K562 (cell line): ENCODE measurements around the gene CRADD. TPM values are rescaled to one million over a fixed set of nuclear protein-coding genes. Genes with fewer than 3 reads are reported as not detected.
A peak's percentile ranks its signal among the peaks of the same experiment; 100 is the strongest.

Experiments used
- AFF4 ChIP-seq: sonication (generic); formaldehyde crosslinking; IDR thresholded peaks from 2 replicates; pipeline ENCODE4 v1.8.0; 2023; ENCODE audit warnings: mild to moderate bottlenecking, missing genetic modification reagents
- CXXC5 ChIP-seq: fragments of 250-450 bp; sonication (Bioruptor Pico); IDR thresholded peaks from 2 replicates; pipeline ENCODE4 v1.8.0; 2022; ENCODE audit warnings: inconsistent platforms, mild to moderate bottlenecking, moderate library complexity
- HDAC6 ChIP-seq: IDR thresholded peaks from 2 replicates; pipeline ENCODE4 v1.6.1; 2012; ENCODE audit warnings: low read depth, mild to moderate bottlenecking, control low read depth, inconsistent platforms, low read length, moderate library complexity
- HMG20B ChIP-seq: fragments of 250-450 bp; sonication (Bioruptor Pico); IDR thresholded peaks from 2 replicates; pipeline ENCODE4 v1.5.0; 2021; ENCODE audit warnings: mild to moderate bottlenecking
- HNRNPK ChIP-seq: fragments of 200-400 bp; formaldehyde crosslinking; IDR thresholded peaks from one replicate; pipeline ENCODE4 v1.6.1; 2018; ENCODE audit warnings: mild to moderate bottlenecking, low read depth, low read length; ENCODE audit not compliant: poor library complexity, severe bottlenecking
- KDM1A ChIP-seq, 2 experiments: fragments of 450-650 bp; IDR thresholded peaks; 2 replicates each; pipeline ENCODE4 v1.6.1; 2016; ENCODE audit warnings: mild to moderate bottlenecking in 2 of 2
- MNT ChIP-seq, 2 experiments: fragments of 450-650 bp; conservative IDR thresholded peaks; 2 replicates each; pipeline ENCODE4 v1.6.1; 2017; ENCODE audit warnings: mild to moderate bottlenecking in 2 of 2, moderate library complexity in 2 of 2
- MTF1 ChIP-seq: fragments of 250-450 bp; sonication (Bioruptor Pico); IDR thresholded peaks from 2 replicates; pipeline ENCODE4 v1.9.0; 2021; ENCODE audit warnings: moderate library complexity, mild to moderate bottlenecking, inconsistent platforms, borderline replicate concordance
- PHF20 ChIP-seq: fragments of 450-650 bp; IDR thresholded peaks from 2 replicates; pipeline ENCODE4 v1.6.1; 2018; ENCODE audit not compliant: partially characterized antibody
- POLR3G ChIP-seq: IDR thresholded peaks from 2 replicates; pipeline ENCODE4 v1.6.1; 2011; ENCODE audit not compliant: insufficient read length, insufficient replicate concordance; ENCODE audit errors: extremely low read depth
- PYGO2 ChIP-seq: fragments of 450-650 bp; IDR thresholded peaks from 2 replicates; pipeline ENCODE4 v1.6.1; 2016; ENCODE audit warnings: mild to moderate bottlenecking, missing genetic modification characterization, moderate library complexity, missing compliant biosample characterization
- RBM17 ChIP-seq: fragments of 200-400 bp; formaldehyde crosslinking; IDR thresholded peaks from 2 replicates; pipeline ENCODE4 v1.6.1; 2017; ENCODE audit warnings: low read depth, mild to moderate bottlenecking, low read length, borderline replicate concordance
- SIN3B ChIP-seq: fragments of 450-650 bp; IDR thresholded peaks from 2 replicates; pipeline ENCODE4 v1.6.1; 2017; ENCODE audit warnings: low read depth, mild to moderate bottlenecking, moderate library complexity
- SMAD4 ChIP-seq: fragments of 250-450 bp; sonication (Bioruptor Pico); conservative IDR thresholded peaks from 2 replicates; pipeline ENCODE4 v1.8.0; 2021; ENCODE audit warnings: inconsistent platforms, mild to moderate bottlenecking, moderate library complexity
- SNRNP70 ChIP-seq: fragments of 200-400 bp; formaldehyde crosslinking; optimal IDR thresholded peaks from 2 replicates; pipeline ENCODE3; 2017; ENCODE audit warnings: low read depth, low read length
- ZBTB17 ChIP-seq: fragments of 450-650 bp; formaldehyde crosslinking; IDR thresholded peaks from 2 replicates; pipeline ENCODE4 v1.4.0; 2020; ENCODE audit warnings: mild to moderate bottlenecking
- ZBTB2 ChIP-seq: fragments of 450-650 bp; IDR thresholded peaks from 2 replicates; pipeline ENCODE4 v1.6.1; 2016; ENCODE audit warnings: antibody characterized with exemption
- ZFP91 ChIP-seq: sonication (generic); formaldehyde crosslinking; IDR thresholded peaks from 2 replicates; pipeline ENCODE4 v1.8.0; 2022; ENCODE audit warnings: mild to moderate bottlenecking, missing genetic modification reagents
- ZNF197 ChIP-seq: fragments of 200-800 bp; sonication (Bioruptor generic); IDR thresholded peaks from 2 replicates; pipeline ENCODE4 v1.6.1; 2016; ENCODE audit warnings: low read depth, missing genetic modification characterization, missing compliant biosample characterization
- ZNF408 ChIP-seq: fragments of 250-450 bp; sonication (Bioruptor Pico); IDR thresholded peaks from 2 replicates; pipeline ENCODE4 v1.4.0; 2020; ENCODE audit warnings: low read depth, mild to moderate bottlenecking, moderate library complexity
- ZNF586 ChIP-seq: fragments of 450-650 bp; formaldehyde crosslinking; conservative IDR thresholded peaks from 2 replicates; pipeline ENCODE4 v1.4.0; 2020; ENCODE audit warnings: mild to moderate bottlenecking, moderate library complexity
- ZNF707 ChIP-seq: fragments of 250-450 bp; sonication (Bioruptor Pico); conservative IDR thresholded peaks from 2 replicates; pipeline ENCODE4 v1.8.0; 2022; ENCODE audit warnings: inconsistent platforms, mild to moderate bottlenecking, moderate library complexity
- polyA plus RNA-seq, 8 experiments: library from polyadenylated mRNA; depleted of rRNA in 4 of 8; stranded (reverse) in 5 of 8; unstranded in 3 of 8; fragments of >200 nt; fragmentation: Nextera tagmentation in 2 of 8; fragmentation: Illumina TruSeq in 1 of 8; extraction: Ambion mirVana in 2 of 8; extraction: Trizol in 1 of 8; gene quantifications; 2 replicates each; pipeline versions ENCODE4 v1.2.1 to v1.2.3, GENCODE V29; 2011 to 2014; ENCODE audit warnings: inconsistent platforms in 1 of 8, missing spikeins in 1 of 8
- total RNA-seq, 7 experiments: library from RNA; depleted of rRNA in 6 of 7; stranded (reverse); fragments of >200 nt in 6 of 7; fragmentation: Illumina TruSeq in 2 of 7; extraction: Trizol in 2 of 7; gene quantifications; 2 replicates each; pipeline versions ENCODE4 v1.2.1 to v1.2.3, GENCODE V29; 2011 to 2021; ENCODE audit warnings: low replicate concordance in 1 of 7

The CRADD gene
- total and polyA plus RNA-seq, 9 of the 15 experiments (the other 6 are each of a cell fraction or from before 2014, with no cell fraction given) = 20.5 to 41.1 (median 25.9) TPM

- no peak for TF ChIP-seq ZFP91 (CRISPR knock-in tag)
- peak; percentile 25 for TF ChIP-seq SMAD4
- no peak for TF ChIP-seq AFF4 (CRISPR knock-in tag)
- TF ChIP-seq SNRNP70 = no peak
- TF ChIP-seq HDAC6 = no peak
- TF ChIP-seq RBM17 = no peak
- no peak for TF ChIP-seq ZNF197 (CRISPR knock-in tag)
- no peak for TF ChIP-seq POLR3G
- no peak for TF ChIP-seq HMG20B (CRISPR knock-in tag)
- TF ChIP-seq ZNF707 = no peak
- TF ChIP-seq ZBTB17 (CRISPR knock-in tag) = no peak
- no peak for TF ChIP-seq PYGO2
- no peak for TF ChIP-seq PHF20
- no peak for TF ChIP-seq SIN3B
- no peak for TF ChIP-seq MTF1 (CRISPR knock-in tag)
- no peak for TF ChIP-seq ZBTB2
- TF ChIP-seq HNRNPK = no peak
- no peak for TF ChIP-seq ZNF408 (CRISPR knock-in tag)
- TF ChIP-seq MNT (conservative IDR thresholded peaks at IDR 0.05) = peak in 1 of 2 experiments; percentile 59; a peak in 2 of 4 replicates
- TF ChIP-seq CXXC5 (CRISPR knock-in tag) = peak; percentile 42
- TF ChIP-seq KDM1A (IDR thresholded peaks at IDR 0.05) = peak; percentile 64 to 65; a peak in 2 of 4 replicates
- no peak for TF ChIP-seq ZNF586
These were observed 261.1 kb downstream of the CRADD start (continued) for GRCh38 chr12:93938317-93938716.
